Measurements from ENCODE around the gene NEU2. TPM values are rescaled to one million over a fixed set of nuclear protein-coding genes. Genes with fewer than 3 reads are reported as not detected.

NEU2 gene
- total RNA-seq, 4 donors from 2014 or later = not detected

DNA sequence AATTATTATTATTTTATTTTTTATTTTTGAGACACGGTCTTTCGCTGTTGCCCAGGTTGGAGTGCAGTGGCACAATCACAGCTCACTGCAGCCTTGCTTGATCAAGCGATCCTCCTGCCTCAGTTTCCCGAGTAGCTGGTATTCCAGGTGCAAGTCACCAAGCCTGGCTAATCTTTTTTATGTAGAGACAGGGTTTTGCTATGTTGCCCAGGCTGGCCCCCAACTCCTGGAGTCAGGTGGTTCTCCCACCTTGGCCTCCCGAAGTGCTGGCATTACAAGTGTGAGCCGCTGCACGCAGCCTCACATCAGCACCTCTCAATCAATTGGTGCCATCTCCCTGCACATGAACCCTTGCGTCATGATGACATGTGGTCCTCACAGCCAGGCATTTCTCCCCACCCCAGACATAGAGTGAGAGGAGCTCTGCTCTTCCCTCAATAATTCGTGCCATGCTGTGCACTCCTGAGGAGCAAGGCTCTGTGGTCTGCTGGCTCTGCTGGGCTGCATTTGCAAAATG, 33.5 kb downstream of the NEU2 start:
- Histone ChIP-seq H3K4me1 (peaks cover 3 to 13% of the 10 kb centered on the region in 2 donors), H3K27me3 (no peaks in the 10 kb centered on the region)
- in situ Hi-C loops (cut with MboI; ENCODE audit: low sequenced_read_pairs in 4 of 4) = loop anchor here in 2 of 4 donors (25.0 kb wide), 1 partner anchor 454 kb away; no protein-coding TSS in a partner anchor

DNA sequence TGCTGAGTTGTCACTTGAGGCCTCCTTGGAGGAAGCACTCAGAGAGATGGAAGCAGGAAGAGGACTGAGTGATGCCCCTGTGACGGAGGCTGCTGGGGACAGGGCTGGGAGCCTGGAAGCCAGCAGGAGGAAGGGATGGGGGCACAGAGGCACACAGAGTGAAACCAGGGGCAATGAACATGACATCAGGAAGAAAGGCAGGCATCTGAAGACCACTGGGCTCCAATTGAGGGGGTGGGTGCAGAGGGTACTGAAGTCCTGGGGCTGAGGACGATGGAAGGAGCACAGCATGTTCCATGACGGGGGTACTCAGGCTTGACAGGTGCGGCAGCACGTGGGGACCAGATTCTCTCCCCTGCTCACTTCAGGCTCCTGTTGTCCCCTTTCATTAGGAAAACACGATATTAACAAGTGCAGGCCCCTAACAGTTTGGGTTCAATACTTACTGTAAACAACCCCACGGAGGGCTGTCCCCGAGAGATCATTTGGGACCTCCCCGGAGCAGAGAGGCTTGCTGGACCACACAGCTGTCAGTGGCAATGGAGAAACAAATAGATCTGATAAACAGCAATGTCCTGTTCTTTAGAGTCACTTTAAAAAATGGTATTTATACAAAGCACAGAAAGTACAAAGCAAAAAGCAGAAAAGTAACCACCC, 36.4 kb downstream of the NEU2 start:
- H3K9me3 ChIP-seq = peaks cover 0 to 3% (median 0%) of the 10 kb centered on the region in 3 donors
- H3K27ac ChIP-seq = no peak overlapping the region
- ATAC-seq (no peak), DNase-seq (no peak)
- no peak overlapping the region for H3K4me3 ChIP-seq
- H3K4me1 ChIP-seq = peaks cover 0 to 2% of the 10 kb centered on the region in 2 donors
- H3K27me3 ChIP-seq = no peaks in the 10 kb centered on the region
- TF ChIP-seq, protein P1, sequence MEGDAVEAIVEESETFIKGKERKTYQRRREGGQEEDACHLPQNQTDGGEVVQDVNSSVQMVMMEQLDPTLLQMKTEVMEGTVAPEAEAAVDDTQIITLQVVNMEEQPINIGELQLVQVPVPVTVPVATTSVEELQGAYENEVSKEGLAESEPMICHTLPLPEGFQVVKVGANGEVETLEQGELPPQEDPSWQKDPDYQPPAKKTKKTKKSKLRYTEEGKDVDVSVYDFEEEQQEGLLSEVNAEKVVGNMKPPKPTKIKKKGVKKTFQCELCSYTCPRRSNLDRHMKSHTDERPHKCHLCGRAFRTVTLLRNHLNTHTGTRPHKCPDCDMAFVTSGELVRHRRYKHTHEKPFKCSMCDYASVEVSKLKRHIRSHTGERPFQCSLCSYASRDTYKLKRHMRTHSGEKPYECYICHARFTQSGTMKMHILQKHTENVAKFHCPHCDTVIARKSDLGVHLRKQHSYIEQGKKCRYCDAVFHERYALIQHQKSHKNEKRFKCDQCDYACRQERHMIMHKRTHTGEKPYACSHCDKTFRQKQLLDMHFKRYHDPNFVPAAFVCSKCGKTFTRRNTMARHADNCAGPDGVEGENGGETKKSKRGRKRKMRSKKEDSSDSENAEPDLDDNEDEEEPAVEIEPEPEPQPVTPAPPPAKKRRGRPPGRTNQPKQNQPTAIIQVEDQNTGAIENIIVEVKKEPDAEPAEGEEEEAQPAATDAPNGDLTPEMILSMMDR (IDR thresholded peaks at IDR 0.05 in 4 of 5, conservative IDR thresholded peaks at IDR 0.05 in 1 of 5) = no peak
- no peak for TF ChIP-seq POLR2A (IDR thresholded peaks at IDR 0.05)
- H3K36me3 ChIP-seq = no peaks in the 10 kb centered on the region
- in situ Hi-C loops (cut with MboI; ENCODE audit: low sequenced_read_pairs in 4 of 4) = loop anchor here in 2 of 4 donors (25.0 kb wide), 1 partner anchor 457 kb away; no protein-coding TSS in a partner anchor
- intact Hi-C loops (cut with DNase I; ENCODE audit: low total_unique reads) = no loop called here

More for the DNA sequence above, 33.5 kb downstream of the NEU2 start:
- ATAC-seq (no peak), DNase-seq (no peak)
- Histone ChIP-seq H3K27ac (no peak overlapping the region), H3K36me3 (no peaks in the 10 kb centered on the region), H3K9me3 (no peaks in the 10 kb centered on the region), H3K4me3 (no peak overlapping the region)
- intact Hi-C loops (cut with DNase I; ENCODE audit: low total_unique reads) = no loop called here
- no peak for TF ChIP-seq POLR2A (IDR thresholded peaks at IDR 0.05)

DNA sequence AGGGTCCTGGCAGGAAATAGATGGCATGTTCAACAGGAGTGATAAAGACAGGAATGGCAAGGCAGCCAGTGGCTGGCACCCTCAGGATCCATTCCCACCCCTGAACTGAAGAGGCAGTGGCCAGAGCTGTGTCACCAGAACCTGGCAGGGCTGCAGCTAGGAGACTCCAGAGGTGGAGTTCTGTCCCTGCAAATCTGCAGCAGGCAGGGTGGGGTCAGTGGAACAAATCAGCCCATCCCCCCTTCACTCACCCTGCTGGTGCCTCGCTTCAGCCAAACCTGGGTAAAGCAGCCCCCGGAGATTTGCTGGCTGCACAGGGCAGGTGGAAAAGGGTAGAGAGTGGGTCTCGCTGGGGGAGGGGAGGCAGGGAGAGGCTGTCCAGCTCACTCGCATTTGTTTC, 40.4 kb downstream of the NEU2 start:
- Histone ChIP-seq H3K4me1 (peaks cover 0 to 3% of the 10 kb centered on the region in 2 donors), H3K9me3 (peaks cover 0 to 3% (median 0%) of the 10 kb centered on the region in 3 donors), H3K27ac (no peak overlapping the region), H3K4me3 (no peak overlapping the region), H3K36me3 (no peaks in the 10 kb centered on the region), H3K27me3 (no peaks in the 10 kb centered on the region)
- no peak for DNase-seq
- no peak for ATAC-seq
- in situ Hi-C loops (cut with MboI; ENCODE audit: low sequenced_read_pairs in 4 of 4) = loop anchor here in 2 of 4 donors (25.0 kb wide), 1 partner anchor 461 kb away; no protein-coding TSS in a partner anchor
- intact Hi-C loops (cut with DNase I; ENCODE audit: low total_unique reads) = no loop called here
- TF ChIP-seq, protein P1 (IDR thresholded peaks at IDR 0.05 in 4 of 5, conservative IDR thresholded peaks at IDR 0.05 in 1 of 5) = no peak
- no peak for TF ChIP-seq POLR2A (IDR thresholded peaks at IDR 0.05)

DNA sequence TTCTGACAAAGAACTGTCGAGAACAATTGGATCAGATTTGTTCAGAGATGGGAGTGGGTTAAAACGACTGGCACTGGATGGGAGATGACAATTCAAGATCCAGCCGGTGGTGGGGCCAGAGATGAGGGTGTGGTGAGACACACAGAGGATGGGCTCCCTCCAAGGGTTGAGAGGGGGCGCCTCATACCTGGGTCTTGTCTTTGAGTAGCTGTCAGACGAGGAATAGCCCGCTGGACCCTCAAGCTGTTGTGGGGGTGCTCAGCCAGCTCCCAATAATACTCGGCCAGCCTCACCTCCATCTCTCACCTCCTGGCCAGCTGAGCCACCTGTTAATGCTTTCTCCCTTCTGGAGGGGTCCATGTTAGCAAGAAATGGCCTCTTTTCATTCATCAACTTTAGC, 41.6 kb downstream of the NEU2 start:
- intact Hi-C loops (cut with DNase I; ENCODE audit: low total_unique reads) = no loop called here
- no peaks in the 10 kb centered on the region for H3K36me3 ChIP-seq
- H3K4me1 ChIP-seq = peaks cover 0 to 3% of the 10 kb centered on the region in 2 donors
- H3K27me3 ChIP-seq = no peaks in the 10 kb centered on the region
- in situ Hi-C loops (cut with MboI; ENCODE audit: low sequenced_read_pairs in 4 of 4) = loop anchor here in 2 of 4 donors (25.0 kb wide), 1 partner anchor 462 kb away; no protein-coding TSS in a partner anchor
- ATAC-seq = no peak
- H3K27ac ChIP-seq = no peak overlapping the region
- no peak for DNase-seq
- peaks cover 0 to 3% (median 0%) of the 10 kb centered on the region in 3 donors for H3K9me3 ChIP-seq
- H3K4me3 ChIP-seq = no peak overlapping the region
- TF ChIP-seq POLR2A (IDR thresholded peaks at IDR 0.05) = no peak
- TF ChIP-seq, protein P1 (IDR thresholded peaks at IDR 0.05 in 4 of 5, conservative IDR thresholded peaks at IDR 0.05 in 1 of 5) = no peak

DNA sequence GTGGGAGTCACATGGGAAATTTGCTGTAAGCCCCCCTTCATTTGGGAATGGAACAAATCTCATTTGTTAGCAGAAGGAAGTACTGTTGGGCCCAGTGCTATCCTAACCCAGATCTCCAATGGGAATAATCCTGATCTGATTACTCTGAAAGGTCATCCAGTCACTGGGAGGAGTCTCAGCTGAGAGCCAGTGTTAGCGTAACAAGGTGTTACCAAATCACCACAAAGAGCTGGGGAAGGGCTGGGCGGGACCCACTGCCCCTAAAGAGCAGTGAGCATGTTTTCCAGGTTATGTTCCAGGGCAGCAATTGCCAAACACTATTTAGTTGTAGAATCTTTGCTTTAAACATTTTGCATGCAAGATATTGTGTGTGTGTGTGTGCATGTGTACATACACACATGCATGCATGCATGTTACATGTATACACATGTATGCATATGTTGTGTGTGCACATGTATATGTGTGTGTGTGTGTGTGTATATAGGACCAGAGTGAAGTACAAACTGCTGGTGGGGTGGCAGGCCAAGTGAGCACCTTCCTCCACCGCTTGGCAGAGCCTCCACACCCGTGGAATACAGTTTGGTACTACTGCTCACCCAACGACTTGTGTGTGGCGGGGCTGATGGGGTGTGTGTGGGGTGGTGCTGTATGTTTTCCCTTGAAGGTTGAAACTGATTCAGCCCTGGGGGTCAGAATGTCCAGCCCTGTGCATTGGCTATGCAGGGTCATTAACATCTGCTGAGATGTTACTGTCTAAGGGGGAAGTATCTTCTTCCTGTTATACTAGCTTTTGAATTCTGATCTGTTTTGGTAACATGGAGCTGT, 42.9 kb downstream of the NEU2 start:
- no peaks in the 10 kb centered on the region for H3K36me3 ChIP-seq
- H3K9me3 ChIP-seq = peaks cover 0 to 3% (median 0%) of the 10 kb centered on the region in 3 donors
- TF ChIP-seq POLR2A (IDR thresholded peaks at IDR 0.05) = no peak
- TF ChIP-seq, protein P1 (IDR thresholded peaks at IDR 0.05 in 4 of 5, conservative IDR thresholded peaks at IDR 0.05 in 1 of 5) = no peak
- no peak for DNase-seq
- H3K27ac ChIP-seq = no peak overlapping the region
- intact Hi-C loops (cut with DNase I; ENCODE audit: low total_unique reads) = no loop called here
- no peak overlapping the region for H3K4me3 ChIP-seq
- no peaks in the 10 kb centered on the region for H3K27me3 ChIP-seq
- peaks cover 0 to 7% of the 10 kb centered on the region in 2 donors for H3K4me1 ChIP-seq
- in situ Hi-C loops (cut with MboI; ENCODE audit: low sequenced_read_pairs in 4 of 4) = no loop called here
- ATAC-seq = no peak
